HCT116 (cell line): ENCODE data around the gene DGCR8. TPM values are rescaled to one million over a fixed set of nuclear protein-coding genes. Genes with fewer than 3 reads are reported as not detected.
"Not testable (repeated sequence)": the region's sequence is repeated elsewhere in the genome, so short reads cannot be mapped to it uniquely, and the experiment has no call there.

Experiments used
- ATAC-seq: fragments of 200-7000 bp; cut with Tn5 transposase; 2 replicates; pipeline ENCODE4 v1.9.1; 2020; ENCODE audit warnings: mild to moderate bottlenecking, moderate library complexity
- BruUV-seq: library from RNA; stranded (reverse); fragments of 400-500 nt; replicated peaks from 2 replicates; lab custom pipeline; 2021; lab: Mats Ljungman, UMichigan
- CTCF ChIA-PET: fragments of 300-600 bp; sonication (Branson Sonifier 250); formaldehyde crosslinking; loops from one replicate; lab custom pipeline; 2021; ENCODE audit warnings: antibody characterized with exemption; lab: Charles Lee
- POLR2A ChIA-PET: fragments of 300-600, 350-600 bp; sonication (Branson Sonifier 250); formaldehyde crosslinking; loops from one replicate; lab custom pipeline; 2021; ENCODE audit warnings: antibody characterized with exemption; lab: Charles Lee
- RAD21 ChIA-PET, 2 experiments: fragments of 300-600 bp; sonication (Branson Sonifier 250); formaldehyde crosslinking; loops; one replicate each; lab custom pipeline; 2023; ENCODE audit warnings: low total read pairs in 2 of 2; ENCODE audit not compliant: uncharacterized antibody in 2 of 2, unreplicated experiment in 2 of 2, low non-redundant PET in 1 of 2; lab: Charles Lee
- DNase-seq: peaks from one replicate; pipeline ENCODE4 v3.0.0-alpha.2; 2010; ENCODE audit warnings: low read depth, low spot score
- H2AFZ ChIP-seq: fragments of 200-600 bp; shearing (Covaris generic), sonication (generic); 2 replicates; pipeline ENCODE4 v1.6.1; 2017; ENCODE audit warnings: low read depth, mixed run types, mixed read lengths, antibody characterized with exemption, low read length; ENCODE audit not compliant: poor library complexity, severe bottlenecking
- H3K27ac ChIP-seq: 2 replicates; pipeline ENCODE4 v1.5.1; 2012; ENCODE audit warnings: low read depth, low read length
- H3K27me3 ChIP-seq: fragments of 200-600 bp; sonication (generic); 2 replicates; pipeline ENCODE4 v1.6.1; 2016; ENCODE audit warnings: mixed run types, low read length, mixed read lengths; ENCODE audit not compliant: insufficient read depth
- H3K36me3 ChIP-seq, 2 experiments: fragments of 200-500 bp in 1 of 2; fragments of 200-600 bp in 1 of 2; sonication (Bioruptor generic) in 1 of 2; sonication (generic) in 1 of 2; 2 replicates each; pipeline versions ENCODE4 v1.5.1 to v1.6.1; 2014 to 2016; ENCODE audit warnings: low read length in 2 of 2, inconsistent platforms in 1 of 2, mixed read lengths in 1 of 2, mixed run types in 1 of 2; ENCODE audit not compliant: insufficient read depth in 2 of 2, control insufficient read depth in 1 of 2
- H3K4me1 ChIP-seq, 2 experiments: fragments of 200-600 bp in 1 of 2; sonication (generic) in 1 of 2; 2 replicates each; pipeline versions ENCODE4 v1.5.1 to v1.6.1; 2012 to 2017; ENCODE audit warnings: low read length in 2 of 2, inconsistent platforms in 1 of 2, mild to moderate bottlenecking in 1 of 2, mixed read lengths in 1 of 2, mixed run types in 1 of 2, moderate library complexity in 1 of 2; ENCODE audit not compliant: insufficient read depth in 2 of 2, control insufficient read depth in 1 of 2
- H3K4me2 ChIP-seq: fragments of 200-600 bp; sonication (generic); 2 replicates; pipeline ENCODE4 v1.6.1; 2017; ENCODE audit warnings: mixed run types, low read length, mixed read lengths
- H3K4me3 ChIP-seq, 2 experiments: fragments of 200-600 bp in 1 of 2; sonication (generic) in 1 of 2; replicated peaks in 1 of 2; 2 replicates each; pipeline ENCODE4 v1.5.1; 2011 to 2016; ENCODE audit warnings: low read length in 2 of 2, control low read depth in 1 of 2, low read depth in 1 of 2, mild to moderate bottlenecking in 1 of 2, mixed read lengths in 1 of 2, mixed run types in 1 of 2
- H3K79me2 ChIP-seq: fragments of 200-600 bp; sonication (generic); 2 replicates; pipeline ENCODE4 v1.6.1; 2017; ENCODE audit warnings: mild to moderate bottlenecking, mixed run types, low read length, moderate library complexity, mixed read lengths; ENCODE audit not compliant: insufficient read depth
- H3K9ac ChIP-seq: fragments of 200-600 bp; sonication (generic); 2 replicates; pipeline ENCODE4 v1.6.1; 2016; ENCODE audit warnings: low read length, mixed read lengths
- H3K9me2 ChIP-seq: fragments of 200-600 bp; sonication (generic), shearing (Covaris generic); 2 replicates; pipeline ENCODE4 v1.6.1; 2017; ENCODE audit warnings: mixed run types, mild to moderate bottlenecking, moderate library complexity; ENCODE audit not compliant: insufficient read depth
- H3K9me3 ChIP-seq, 2 experiments: fragments of 200-500 bp in 1 of 2; fragments of 200-600 bp in 1 of 2; sonication (Bioruptor generic) in 1 of 2; sonication (generic) in 1 of 2; 2 replicates each; pipeline ENCODE4 v1.6.1; 2014 to 2017; ENCODE audit warnings: low read length in 2 of 2, mixed read lengths in 2 of 2, inconsistent platforms in 1 of 2, low read depth in 1 of 2, mild to moderate bottlenecking in 1 of 2, mixed run types in 1 of 2, moderate library complexity in 1 of 2; ENCODE audit not compliant: control insufficient read depth in 1 of 2, insufficient read depth in 1 of 2
- H4K20me1 ChIP-seq: fragments of 200-600 bp; sonication (generic), shearing (Covaris generic); 2 replicates; pipeline ENCODE4 v1.6.1; 2017; ENCODE audit warnings: mixed run types, mild to moderate bottlenecking, moderate library complexity; ENCODE audit not compliant: insufficient read depth
- CEBPB ChIP-seq: IDR thresholded peaks from 2 replicates; pipeline ENCODE4 v1.6.1; 2012; ENCODE audit warnings: low read depth
- CTCF ChIP-seq, 3 experiments: fragments of 200-600 bp in 1 of 3; sonication (generic) in 1 of 3; IDR thresholded peaks in 2 of 3; conservative IDR thresholded peaks in 1 of 3; 2 replicates each; pipeline ENCODE4 v1.5.1; 2012 to 2017; ENCODE audit warnings: low read depth in 2 of 3, low read length in 2 of 3, antibody characterized with exemption in 1 of 3, borderline replicate concordance in 1 of 3, control low read depth in 1 of 3, mild to moderate bottlenecking in 1 of 3, mixed read lengths in 1 of 3, mixed run types in 1 of 3, moderate library complexity in 1 of 3; ENCODE audit not compliant: insufficient read depth in 1 of 3
- EGR1 ChIP-seq: IDR thresholded peaks from 2 replicates; pipeline ENCODE4 v1.6.1; 2012; ENCODE audit warnings: low read depth
- EZH2 ChIP-seq: fragments of 200-600 bp; sonication (generic); IDR thresholded peaks from 2 replicates; pipeline ENCODE4 v1.6.1; 2017; ENCODE audit warnings: antibody characterized with exemption, mixed run types
- FOSL1 ChIP-seq: IDR thresholded peaks from 2 replicates; pipeline ENCODE4 v1.6.1; 2012; ENCODE audit warnings: low read depth
- JUND ChIP-seq: IDR thresholded peaks from 2 replicates; pipeline ENCODE4 v1.6.1; 2012
- POLR2A ChIP-seq: IDR thresholded peaks from 2 replicates; pipeline ENCODE4 v1.7.0; 2011; ENCODE audit warnings: borderline replicate concordance; ENCODE audit not compliant: insufficient read depth, insufficient read length; ENCODE audit errors: extremely low read depth
- POLR2AphosphoS5 ChIP-seq: IDR thresholded peaks from 2 replicates; pipeline ENCODE4 v1.6.1; 2011; ENCODE audit warnings: mild to moderate bottlenecking, low read depth, low read length, moderate library complexity
- RAD21 ChIP-seq: IDR thresholded peaks from 2 replicates; pipeline ENCODE4 v1.6.1; 2012; ENCODE audit warnings: low read depth, mild to moderate bottlenecking
- SIN3A ChIP-seq: IDR thresholded peaks from 2 replicates; pipeline ENCODE4 v1.6.1; 2012; ENCODE audit warnings: low read depth
- ZFX ChIP-seq: fragments of 450-650 bp; IDR thresholded peaks from 2 replicates; pipeline ENCODE4 v1.6.1; 2017
- ZNF274 ChIP-seq: fragments of 200-500 bp; sonication (Bioruptor generic); IDR thresholded peaks from 2 replicates; pipeline ENCODE4 v1.6.1; 2014; ENCODE audit warnings: mild to moderate bottlenecking, low read depth, low read length, inconsistent platforms
- intact Hi-C: fragments of 100-400 bp; cut with micrococcal nuclease; formaldehyde crosslinking; loops from 2 replicates; pipeline ENCODE4 v1.10.0; 2022
- total RNA-seq: library from RNA; stranded (reverse); gene quantifications from one replicate; pipeline ENCODE4 v1.2.1, GENCODE V29; 2021; ENCODE audit not compliant: unreplicated experiment
- TF ChIP-seq, protein P1 (sequence below): IDR thresholded peaks from 2 replicates; pipeline ENCODE4 v1.6.1; 2012
- TF ChIP-seq, protein P2 (sequence below): IDR thresholded peaks from 2 replicates; pipeline ENCODE4 v1.6.1; 2012
- TF ChIP-seq, protein P3 (sequence below): IDR thresholded peaks from 2 replicates; pipeline ENCODE4 v1.6.1; 2011; ENCODE audit warnings: mild to moderate bottlenecking, low read length, moderate library complexity; ENCODE audit not compliant: insufficient replicate concordance; ENCODE audit errors: extremely low read depth

DGCR8 gene
- total RNA-seq, 1 experiment from 2014 or later: 43.8 TPM

- TF ChIP-seq ZNF274: no peak
Measured at GRCh38 chr22:20066617-20067383, 13.2 kb upstream of the DGCR8 start (continued).

DNA sequence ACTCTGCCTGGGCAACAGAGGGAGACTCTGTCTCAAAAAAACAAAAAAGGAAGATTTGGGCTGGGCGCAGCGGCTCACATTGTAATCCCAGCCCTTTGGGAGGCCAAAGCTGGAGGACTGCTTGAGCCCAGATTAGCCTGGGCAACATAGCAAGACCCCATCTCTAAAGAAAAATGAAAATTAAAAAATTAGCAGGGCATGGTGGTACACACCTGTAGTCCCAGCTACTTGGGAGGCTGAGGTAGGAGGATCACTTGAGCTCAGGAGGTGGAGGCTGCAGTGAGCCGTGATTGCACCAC, 12.7 kb upstream of the DGCR8 start:
- peaks cover 3 to 11% of the 10 kb centered on the region in 2 experiments for H3K4me1 ChIP-seq
- intact Hi-C loops, H2AFZ ChIP-seq, H3K9ac ChIP-seq, H3K79me2 ChIP-seq, H3K36me3 ChIP-seq, H3K9me3 ChIP-seq, H3K9me2 ChIP-seq, DNase-seq, H3K4me2 ChIP-seq, H3K27ac ChIP-seq, BruUV-seq, POLR2A ChIA-PET, H3K4me3 ChIP-seq, CTCF ChIA-PET, H3K27me3 ChIP-seq, ATAC-seq, RAD21 ChIA-PET, H4K20me1 ChIP-seq: not testable (repeated sequence)

- Histone ChIP-seq H4K20me1 (no peaks in the 10 kb centered on the region), H3K9me2 (no peaks in the 10 kb centered on the region), H3K79me2 (no peaks in the 10 kb centered on the region), H3K4me1 (no peaks in the 10 kb centered on the region), H3K9me3 (no peaks in the 10 kb centered on the region), H3K27me3 (no peaks in the 10 kb centered on the region), H3K36me3 (no peaks in the 10 kb centered on the region), H3K4me2 (no peak overlapping the region), H3K27ac (no peak overlapping the region), H3K4me3 (no peak overlapping the region), H2AFZ (no peak overlapping the region), H3K9ac (no peak overlapping the region)
- RAD21 ChIA-PET: no interaction called here
- no TSS peak for BruUV-seq
- CTCF ChIA-PET: no interaction called here
- DNase-seq: no peak
- POLR2A ChIA-PET: no interaction called here
- intact Hi-C loops: no loop called here
- ATAC-seq: no peak
- no peak for TF ChIP-seq CEBPB
- TF ChIP-seq POLR2AphosphoS5: no peak
- no peak for TF ChIP-seq SIN3A
- TF ChIP-seq, protein P1, sequence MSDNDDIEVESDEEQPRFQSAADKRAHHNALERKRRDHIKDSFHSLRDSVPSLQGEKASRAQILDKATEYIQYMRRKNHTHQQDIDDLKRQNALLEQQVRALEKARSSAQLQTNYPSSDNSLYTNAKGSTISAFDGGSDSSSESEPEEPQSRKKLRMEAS: no peak
- TF ChIP-seq CTCF (IDR thresholded peaks at IDR 0.05 in 2 of 3, conservative IDR thresholded peaks at IDR 0.05 in 1 of 3; ENCODE audit: borderline replicate concordance in 1 of 3, insufficient read depth in 1 of 3, low read depth in 2 of 3, low read length in 2 of 3): no peak
- TF ChIP-seq ZNF274: no peak
- TF ChIP-seq FOSL1: no peak
- TF ChIP-seq ZFX: no peak
- TF ChIP-seq, protein P2, sequence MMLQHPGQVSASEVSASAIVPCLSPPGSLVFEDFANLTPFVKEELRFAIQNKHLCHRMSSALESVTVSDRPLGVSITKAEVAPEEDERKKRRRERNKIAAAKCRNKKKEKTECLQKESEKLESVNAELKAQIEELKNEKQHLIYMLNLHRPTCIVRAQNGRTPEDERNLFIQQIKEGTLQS: no peak
- TF ChIP-seq EZH2: no peak
- TF ChIP-seq RAD21: no peak
- TF ChIP-seq EGR1: no peak
- TF ChIP-seq POLR2A: no peak
- TF ChIP-seq, protein P3, sequence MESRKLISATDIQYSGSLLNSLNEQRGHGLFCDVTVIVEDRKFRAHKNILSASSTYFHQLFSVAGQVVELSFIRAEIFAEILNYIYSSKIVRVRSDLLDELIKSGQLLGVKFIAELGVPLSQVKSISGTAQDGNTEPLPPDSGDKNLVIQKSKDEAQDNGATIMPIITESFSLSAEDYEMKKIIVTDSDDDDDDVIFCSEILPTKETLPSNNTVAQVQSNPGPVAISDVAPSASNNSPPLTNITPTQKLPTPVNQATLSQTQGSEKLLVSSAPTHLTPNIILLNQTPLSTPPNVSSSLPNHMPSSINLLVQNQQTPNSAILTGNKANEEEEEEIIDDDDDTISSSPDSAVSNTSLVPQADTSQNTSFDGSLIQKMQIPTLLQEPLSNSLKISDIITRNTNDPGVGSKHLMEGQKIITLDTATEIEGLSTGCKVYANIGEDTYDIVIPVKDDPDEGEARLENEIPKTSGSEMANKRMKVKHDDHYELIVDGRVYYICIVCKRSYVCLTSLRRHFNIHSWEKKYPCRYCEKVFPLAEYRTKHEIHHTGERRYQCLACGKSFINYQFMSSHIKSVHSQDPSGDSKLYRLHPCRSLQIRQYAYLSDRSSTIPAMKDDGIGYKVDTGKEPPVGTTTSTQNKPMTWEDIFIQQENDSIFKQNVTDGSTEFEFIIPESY: no peak
- TF ChIP-seq JUND: no peak
Measured at GRCh38 chr22:20068640-20069039, 11.4 kb upstream of the DGCR8 start.
